Fibroblast of lung (primary cell): ENCODE results near the gene CRY1. TPM values are rescaled to one million over a fixed set of nuclear protein-coding genes. Genes with fewer than 3 reads are reported as not detected.

Source experiments
- DNase-seq, 2 donors: peaks; one replicate each; pipeline versions ENCODE4 v3.0.0 to v3.0.0-alpha.2; 2010; ENCODE audit warnings: low read depth in 2 of 2
- H2AFZ ChIP-seq: 2 replicates; pipeline ENCODE4 v1.5.1; 2012; ENCODE audit warnings: low read length, control low read depth, inconsistent platforms
- H3K27ac ChIP-seq: 2 replicates; pipeline ENCODE4 v1.5.1; 2011; ENCODE audit warnings: low read length, control low read depth; ENCODE audit not compliant: insufficient read depth
- H3K27me3 ChIP-seq: 2 replicates; pipeline ENCODE4 v1.5.1; 2011; ENCODE audit warnings: mild to moderate bottlenecking, low read length; ENCODE audit not compliant: control insufficient read depth, insufficient read depth
- H3K36me3 ChIP-seq: 2 replicates; pipeline ENCODE4 v1.5.1; 2011; ENCODE audit warnings: low read length; ENCODE audit not compliant: control insufficient read depth, insufficient read depth
- H3K4me1 ChIP-seq: 2 replicates; pipeline ENCODE4 v1.5.1; 2011; ENCODE audit warnings: low read length; ENCODE audit not compliant: control insufficient read depth, insufficient read depth; ENCODE audit errors: extremely low read depth
- H3K4me2 ChIP-seq: 2 replicates; pipeline ENCODE4 v1.5.1; 2011; ENCODE audit warnings: low read length, control low read depth; ENCODE audit not compliant: insufficient read depth; ENCODE audit errors: extremely low read depth
- H3K4me3 ChIP-seq, 4 experiments: fragments of 200-600 bp in 1 of 4; sonication (generic) in 1 of 4; replicated peaks in 1 of 4; 2 replicates each; pipeline ENCODE4 v1.5.1; 2011 to 2016; ENCODE audit warnings: low read length in 4 of 4, low read depth in 3 of 4, mild to moderate bottlenecking in 3 of 4, control low read depth in 2 of 4, inconsistent platforms in 1 of 4, mixed read lengths in 1 of 4; ENCODE audit not compliant: insufficient read depth in 1 of 4; ENCODE audit errors: control extremely low read depth in 1 of 4
- H3K79me2 ChIP-seq: 2 replicates; pipeline ENCODE4 v1.5.1; 2012; ENCODE audit warnings: mild to moderate bottlenecking, low read length, inconsistent platforms; ENCODE audit not compliant: control insufficient read depth, insufficient read depth
- H3K9ac ChIP-seq: 2 replicates; pipeline ENCODE4 v1.5.1; 2011; ENCODE audit warnings: mild to moderate bottlenecking, low read length, control low read depth; ENCODE audit not compliant: insufficient read depth
- H3K9me3 ChIP-seq: 2 replicates; pipeline ENCODE4 v1.5.1; 2012; ENCODE audit warnings: low read depth, low read length; ENCODE audit not compliant: control insufficient read depth, insufficient read depth
- H4K20me1 ChIP-seq: 2 replicates; pipeline ENCODE4 v1.5.1; 2011; ENCODE audit warnings: low read length; ENCODE audit not compliant: control insufficient read depth, insufficient read depth; ENCODE audit errors: extremely low read depth
- EZH2 ChIP-seq: IDR thresholded peaks from 2 replicates; pipeline ENCODE4 v1.5.1; 2012; ENCODE audit warnings: low read length, control low read depth, mild to moderate bottlenecking; ENCODE audit errors: missing control alignments
- polyA plus RNA-seq, 2 donors: library from polyadenylated mRNA; depleted of rRNA in 1 of 2; stranded (reverse) in 1 of 2; unstranded in 1 of 2; fragments of >200 nt; gene quantifications; 2 replicates each; pipeline ENCODE4 v1.2.1, GENCODE V29; 2011 to 2012; ENCODE audit warnings: missing spikeins in 1 of 2
- total RNA-seq: library from RNA; depleted of rRNA; stranded (reverse); fragments of >200 nt; gene quantifications from 2 replicates; pipeline ENCODE4 v1.2.1, GENCODE V29; 2014
- TF ChIP-seq, protein P1 (sequence below), 2 donors: IDR thresholded peaks in 1 of 2; conservative IDR thresholded peaks in 1 of 2; 1 replicate in 1 of 2; 2 replicates in 1 of 2; pipeline ENCODE4 v1.5.1; 2011 to 2012; ENCODE audit warnings: low read length in 2 of 2, control low read depth in 1 of 2, inconsistent platforms in 1 of 2, low read depth in 1 of 2, mild to moderate bottlenecking in 1 of 2

The CRY1 gene
- total and polyA plus RNA-seq, 2 donors (not counting 1 experiment from before 2014, with no cell fraction given): 9.6 to 12.9 TPM

DNA sequence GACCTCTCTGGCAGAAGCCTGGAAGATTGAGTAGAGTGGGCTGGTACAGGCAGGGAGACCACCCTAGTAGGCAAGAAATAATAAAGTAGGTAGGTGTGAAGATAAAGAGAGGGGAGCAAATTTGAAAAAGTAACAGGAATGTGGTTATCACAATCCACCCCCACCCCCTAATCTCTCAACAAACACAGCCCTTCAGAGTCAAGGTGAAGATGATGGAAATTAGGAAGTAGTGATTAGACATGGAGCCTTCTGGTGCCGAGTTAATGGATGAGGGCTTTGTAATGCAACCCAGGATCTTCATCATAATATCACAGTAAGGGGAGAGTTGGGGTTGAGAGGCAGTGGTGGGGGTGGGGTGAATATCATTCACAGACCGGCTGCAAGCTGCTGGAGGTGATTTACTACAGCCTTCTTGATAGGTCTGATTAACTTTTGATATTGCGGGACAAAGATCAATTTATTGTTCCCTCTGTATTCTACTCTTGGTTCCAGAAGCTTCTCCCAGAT is 29.2 kb upstream of the CRY1 start:
- Histone ChIP-seq H3K27me3 (no peaks in the 10 kb centered on the region), H2AFZ (no peak overlapping the region), H3K4me1 (no peaks in the 10 kb centered on the region), H4K20me1 (no peaks in the 10 kb centered on the region), H3K9me3 (no peaks in the 10 kb centered on the region), H3K36me3 (no peaks in the 10 kb centered on the region), H3K4me3 (no peak overlapping the region), H3K79me2 (no peaks in the 10 kb centered on the region), H3K9ac (no peak overlapping the region), H3K4me2 (no peak overlapping the region), H3K27ac (no peak overlapping the region)
- no peak for TF ChIP-seq EZH2
- TF ChIP-seq, protein P1, sequence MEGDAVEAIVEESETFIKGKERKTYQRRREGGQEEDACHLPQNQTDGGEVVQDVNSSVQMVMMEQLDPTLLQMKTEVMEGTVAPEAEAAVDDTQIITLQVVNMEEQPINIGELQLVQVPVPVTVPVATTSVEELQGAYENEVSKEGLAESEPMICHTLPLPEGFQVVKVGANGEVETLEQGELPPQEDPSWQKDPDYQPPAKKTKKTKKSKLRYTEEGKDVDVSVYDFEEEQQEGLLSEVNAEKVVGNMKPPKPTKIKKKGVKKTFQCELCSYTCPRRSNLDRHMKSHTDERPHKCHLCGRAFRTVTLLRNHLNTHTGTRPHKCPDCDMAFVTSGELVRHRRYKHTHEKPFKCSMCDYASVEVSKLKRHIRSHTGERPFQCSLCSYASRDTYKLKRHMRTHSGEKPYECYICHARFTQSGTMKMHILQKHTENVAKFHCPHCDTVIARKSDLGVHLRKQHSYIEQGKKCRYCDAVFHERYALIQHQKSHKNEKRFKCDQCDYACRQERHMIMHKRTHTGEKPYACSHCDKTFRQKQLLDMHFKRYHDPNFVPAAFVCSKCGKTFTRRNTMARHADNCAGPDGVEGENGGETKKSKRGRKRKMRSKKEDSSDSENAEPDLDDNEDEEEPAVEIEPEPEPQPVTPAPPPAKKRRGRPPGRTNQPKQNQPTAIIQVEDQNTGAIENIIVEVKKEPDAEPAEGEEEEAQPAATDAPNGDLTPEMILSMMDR (conservative IDR thresholded peaks at IDR 0.05 in 1 of 2, IDR thresholded peaks at IDR 0.05 in 1 of 2; ENCODE audit: low read depth in 1 of 2, low read length in 2 of 2): no peak
- no peak for DNase-seq

DNA sequence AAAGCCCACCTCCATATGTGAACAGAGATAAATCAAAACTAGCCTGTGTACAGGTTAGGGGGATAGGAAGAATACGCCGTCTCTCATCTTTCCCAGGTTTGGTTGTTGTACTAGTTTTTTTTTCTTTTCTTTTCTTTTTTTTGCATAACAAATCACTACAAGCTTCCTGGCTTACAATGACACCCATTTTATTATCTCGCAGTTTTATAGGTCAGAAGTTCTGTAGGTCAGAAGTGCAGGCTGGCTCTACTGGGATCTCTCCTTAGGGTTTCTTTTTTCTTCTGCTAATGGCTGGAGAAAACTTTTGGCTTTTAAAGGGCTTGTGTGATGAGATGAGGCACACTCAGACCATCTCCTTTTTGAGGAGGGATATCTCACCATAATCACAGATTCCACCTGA is 25.7 kb upstream of the CRY1 start:
- DNase-seq: no peak
- Histone ChIP-seq H3K4me3 (no peak overlapping the region), H3K27me3 (no peaks in the 10 kb centered on the region), H3K79me2 (no peaks in the 10 kb centered on the region), H3K27ac (no peak overlapping the region), H3K36me3 (no peaks in the 10 kb centered on the region), H3K9ac (no peak overlapping the region), H4K20me1 (no peaks in the 10 kb centered on the region), H2AFZ (no peak overlapping the region), H3K4me1 (no peaks in the 10 kb centered on the region), H3K4me2 (no peak overlapping the region), H3K9me3 (no peaks in the 10 kb centered on the region)
- no peak for TF ChIP-seq EZH2
- TF ChIP-seq, protein P1 (conservative IDR thresholded peaks at IDR 0.05 in 1 of 2, IDR thresholded peaks at IDR 0.05 in 1 of 2; ENCODE audit: low read depth in 1 of 2, low read length in 2 of 2): no peak

DNA sequence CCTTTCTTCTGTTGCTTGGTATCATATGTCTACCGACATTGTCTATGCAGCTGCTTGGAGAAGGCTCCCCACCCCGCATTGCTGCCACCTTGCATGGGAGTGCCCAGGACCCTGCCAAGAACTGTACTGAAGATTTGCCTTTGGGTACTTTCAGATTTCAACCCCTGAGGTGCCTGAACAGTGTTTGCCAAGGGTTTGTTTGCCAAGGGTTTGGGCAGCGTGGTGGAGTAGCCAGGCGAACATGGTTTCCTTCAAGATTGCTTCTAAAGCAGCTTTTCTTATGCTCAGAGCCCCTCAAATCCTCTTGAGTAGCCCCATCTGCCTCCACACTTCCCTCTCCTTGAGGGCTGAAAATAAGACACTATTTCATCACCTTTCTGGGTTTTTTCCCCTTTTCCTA is 25.3 kb upstream of the CRY1 start:
- H3K27me3 ChIP-seq: no peaks in the 10 kb centered on the region
- H3K27ac ChIP-seq: no peak overlapping the region

More for the DNA sequence above, 25.3 kb upstream of the CRY1 start:
- DNase-seq: no peak
- no peak overlapping the region for H3K4me2 ChIP-seq
- H3K36me3 ChIP-seq: no peaks in the 10 kb centered on the region
- no peak overlapping the region for H3K9ac ChIP-seq
- H3K79me2 ChIP-seq: no peaks in the 10 kb centered on the region
- H3K4me1 ChIP-seq: no peaks in the 10 kb centered on the region
- no peaks in the 10 kb centered on the region for H4K20me1 ChIP-seq
- no peak overlapping the region for H2AFZ ChIP-seq
- TF ChIP-seq EZH2: no peak
- TF ChIP-seq, protein P1 (conservative IDR thresholded peaks at IDR 0.05 in 1 of 2, IDR thresholded peaks at IDR 0.05 in 1 of 2; ENCODE audit: low read depth in 1 of 2, low read length in 2 of 2): no peak
- no peaks in the 10 kb centered on the region for H3K9me3 ChIP-seq
- no peak overlapping the region for H3K4me3 ChIP-seq
